ENCODE measurements around the gene PLCZ1.

PLCZ1 gene

DNA sequence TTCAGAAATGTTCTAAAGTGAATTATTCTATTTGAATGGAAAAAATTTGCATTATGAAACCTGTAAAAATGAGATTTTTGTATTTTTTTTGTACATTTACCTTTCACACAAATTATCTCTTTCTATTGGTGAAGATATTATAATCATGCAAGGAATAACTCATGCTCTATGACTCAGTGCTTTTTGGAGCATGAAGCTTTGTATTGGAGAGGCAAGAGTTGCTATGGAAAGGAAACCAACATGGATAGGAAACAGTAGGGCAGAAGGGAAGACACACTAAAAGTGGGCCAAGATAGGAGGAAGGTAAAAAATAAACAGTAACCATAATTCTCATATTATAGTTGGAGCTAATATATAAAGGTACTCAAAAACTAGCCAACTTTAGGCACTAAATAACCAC is 79.0 kb downstream of the PLCZ1 start:
- no peak for TF ChIP-seq CTCF (IDR thresholded peaks at IDR 0.05; ENCODE audit: control insufficient read depth, insufficient read depth, low read depth, low read length, missing control alignments)
- H3K4me3 ChIP-seq (ENCODE audit: control insufficient read depth, low read depth, low read length), result no peak overlapping the region
- DNase-seq (ENCODE audit: low read depth), result no peak

- TF ChIP-seq CTCF (IDR thresholded peaks at IDR 0.05; ENCODE audit: control insufficient read depth, insufficient read depth, low read depth, low read length, missing control alignments), result no peak
- DNase-seq (ENCODE audit: low read depth), result no peak
- H3K4me3 ChIP-seq (ENCODE audit: control insufficient read depth, low read depth, low read length), result no peak overlapping the region
Measured at GRCh38 chr12:18658179-18658578, 79.6 kb downstream of the PLCZ1 start.

DNA sequence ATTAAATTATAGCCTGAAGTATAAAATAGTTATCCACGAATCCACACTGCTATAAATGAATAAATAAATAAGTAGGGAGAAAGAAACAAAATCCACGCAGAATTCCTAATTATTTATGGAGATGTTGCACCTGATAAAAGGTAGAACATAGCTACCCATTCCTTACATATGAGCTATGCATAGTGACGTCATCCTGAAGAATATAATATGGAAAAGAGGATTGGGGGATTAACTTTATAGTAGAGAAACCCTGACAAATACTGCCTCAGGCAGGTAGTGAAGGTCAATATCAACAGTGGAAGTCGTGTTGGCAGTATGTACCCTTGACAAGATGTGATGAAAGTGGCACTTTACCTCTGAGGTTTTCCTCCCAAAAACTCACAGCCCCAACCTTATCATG is 82.5 kb downstream of the PLCZ1 start:
- no peak for TF ChIP-seq CTCF (IDR thresholded peaks at IDR 0.05; ENCODE audit: control insufficient read depth, insufficient read depth, low read depth, low read length, missing control alignments)
- H3K4me3 ChIP-seq (ENCODE audit: control insufficient read depth, low read depth, low read length), result no peak overlapping the region
- DNase-seq (ENCODE audit: low read depth), result no peak

GRCh38 chr12:18653465-18653864 is 84.3 kb downstream of the PLCZ1 start:
- DNase-seq (ENCODE audit: low read depth), result no peak
- H3K4me3 ChIP-seq (ENCODE audit: control insufficient read depth, low read depth, low read length), result no peak overlapping the region
- no peak for TF ChIP-seq CTCF (IDR thresholded peaks at IDR 0.05; ENCODE audit: control insufficient read depth, insufficient read depth, low read depth, low read length, missing control alignments)

DNA sequence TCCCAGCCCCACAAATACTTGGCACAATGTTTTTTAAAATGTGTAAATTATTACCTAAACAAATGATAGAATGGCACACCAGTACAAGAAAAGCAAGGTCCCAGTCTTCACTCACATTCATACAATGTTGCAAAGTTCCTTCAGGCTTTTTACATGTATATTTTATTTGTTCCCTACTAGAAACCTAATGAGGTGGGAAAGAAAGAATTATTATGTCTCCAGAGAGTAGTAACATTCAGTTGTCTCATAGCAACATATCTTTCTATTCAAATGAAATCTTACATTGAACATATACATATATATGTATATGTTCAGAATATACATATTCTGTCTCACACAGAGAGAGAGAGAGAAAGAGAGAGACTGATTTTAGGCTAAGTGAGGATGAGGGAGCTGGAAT is 85.2 kb downstream of the PLCZ1 start:
- no peak for TF ChIP-seq CTCF (IDR thresholded peaks at IDR 0.05; ENCODE audit: control insufficient read depth, insufficient read depth, low read depth, low read length, missing control alignments)
- H3K4me3 ChIP-seq (ENCODE audit: control insufficient read depth, low read depth, low read length), result no peak overlapping the region
- DNase-seq (ENCODE audit: low read depth), result no peak

DNA sequence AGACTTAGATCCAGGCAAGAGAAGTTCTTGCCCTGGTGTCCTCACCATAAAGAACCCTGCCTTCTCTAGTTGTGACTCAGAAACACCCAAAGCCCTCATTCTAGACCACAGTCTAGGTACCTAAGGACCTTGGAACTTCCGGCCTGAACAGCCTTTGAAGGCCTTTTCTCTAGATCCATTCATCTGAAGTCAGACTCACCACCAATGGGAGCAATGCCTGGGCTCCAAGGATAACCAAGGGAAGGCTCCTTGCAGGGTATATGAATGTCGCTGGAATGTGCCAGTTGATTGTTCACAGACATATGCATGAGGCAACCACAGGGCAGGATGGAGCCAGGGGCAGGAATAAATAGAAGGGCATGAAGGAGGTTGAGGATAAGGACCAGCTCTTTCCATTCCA is 86.3 kb downstream of the PLCZ1 start:
- no peak for DNase-seq (ENCODE audit: low read depth)
- H3K4me3 ChIP-seq (ENCODE audit: control insufficient read depth, low read depth, low read length), result no peak overlapping the region
- no peak for TF ChIP-seq CTCF (IDR thresholded peaks at IDR 0.05; ENCODE audit: control insufficient read depth, insufficient read depth, low read depth, low read length, missing control alignments)

GRCh38 chr12:18646286-18646890 is 91.4 kb downstream of the PLCZ1 start:
- H3K4me3 ChIP-seq (ENCODE audit: control insufficient read depth, low read depth, low read length), result no peak overlapping the region
- TF ChIP-seq CTCF (IDR thresholded peaks at IDR 0.05; ENCODE audit: control insufficient read depth, insufficient read depth, low read depth, low read length, missing control alignments), result no peak

More at GRCh38 chr12:18646286-18646890, 91.4 kb downstream of the PLCZ1 start:
- no peak for DNase-seq (ENCODE audit: low read depth)

All from AG09309 (cell line).